ENCODE measurements around the gene RASL10A.
A peak's percentile ranks its signal among the peaks of the same experiment; 100 is the strongest.

Gene RASL10A

GRCh38 chr22:29317827-29318454, 2.4 kb upstream of the RASL10A start:
- no peak for DNase-seq

- DNase-seq: no peak
Measured at GRCh38 chr22:29316141-29316828, 788 bp upstream of the RASL10A start.

DNA sequence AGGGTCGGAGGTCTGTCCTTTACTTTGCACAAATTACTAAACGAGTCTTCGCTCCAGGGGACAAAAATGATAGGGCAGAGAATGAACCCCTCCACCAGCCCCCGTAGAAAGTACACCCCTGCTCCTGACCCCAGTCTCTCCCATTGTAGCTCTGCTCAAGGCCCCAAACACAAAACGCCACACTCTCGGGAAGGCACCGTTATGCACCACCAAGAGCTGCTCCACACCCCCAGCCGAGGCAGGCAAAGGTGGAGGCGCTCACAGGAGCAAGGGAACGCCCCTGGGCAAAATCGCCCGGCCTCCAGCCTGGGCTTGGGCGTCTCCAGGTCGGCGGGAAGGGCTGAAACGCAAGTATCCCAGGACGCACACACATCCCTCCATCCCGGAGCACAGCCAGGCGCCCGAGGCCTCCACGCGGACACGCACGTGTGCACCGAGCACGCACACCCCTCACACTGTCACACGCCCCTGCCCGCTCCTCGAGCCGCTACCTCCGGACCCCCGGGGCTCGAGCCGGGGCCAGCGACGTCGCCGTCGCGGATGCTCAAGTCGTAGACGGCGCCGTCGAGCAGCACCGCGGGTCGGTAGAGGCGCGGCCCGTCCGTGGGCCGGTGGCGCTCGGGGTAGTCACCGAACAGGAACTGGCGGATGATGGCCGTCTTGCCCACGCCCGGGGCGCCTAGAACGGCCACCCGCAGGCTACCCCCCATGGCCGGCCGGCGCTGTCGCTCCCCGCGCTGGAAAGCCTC, 786 bp downstream of the RASL10A start:
- DNase-seq: no peak

GRCh38 chr22:29313576-29314466, 1.7 kb downstream of the RASL10A start:
- no peak for DNase-seq

DNA sequence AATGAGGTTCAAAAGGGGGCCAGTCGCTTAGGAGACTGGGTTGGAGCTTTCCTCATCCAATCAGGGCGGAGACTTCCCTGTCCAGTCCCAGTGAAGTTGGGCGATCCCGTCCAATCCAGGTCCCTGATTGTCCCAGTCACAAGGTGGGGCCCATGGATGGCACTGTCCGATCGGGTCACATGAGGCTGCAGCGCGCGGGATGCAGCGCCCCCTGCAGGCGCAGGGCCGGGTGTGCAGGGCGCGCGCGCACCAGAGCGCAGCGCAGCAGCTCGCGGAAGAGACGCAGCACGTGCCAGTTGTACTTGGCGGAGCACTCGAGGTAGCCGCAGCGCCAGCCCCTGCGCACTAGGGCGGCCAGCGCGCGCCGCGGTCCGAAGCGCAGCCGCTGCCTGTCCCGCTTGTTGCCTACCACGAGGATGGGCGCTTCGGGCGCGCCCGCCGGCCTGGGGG, 2.3 kb downstream of the RASL10A start:
- no peak for DNase-seq

DNA sequence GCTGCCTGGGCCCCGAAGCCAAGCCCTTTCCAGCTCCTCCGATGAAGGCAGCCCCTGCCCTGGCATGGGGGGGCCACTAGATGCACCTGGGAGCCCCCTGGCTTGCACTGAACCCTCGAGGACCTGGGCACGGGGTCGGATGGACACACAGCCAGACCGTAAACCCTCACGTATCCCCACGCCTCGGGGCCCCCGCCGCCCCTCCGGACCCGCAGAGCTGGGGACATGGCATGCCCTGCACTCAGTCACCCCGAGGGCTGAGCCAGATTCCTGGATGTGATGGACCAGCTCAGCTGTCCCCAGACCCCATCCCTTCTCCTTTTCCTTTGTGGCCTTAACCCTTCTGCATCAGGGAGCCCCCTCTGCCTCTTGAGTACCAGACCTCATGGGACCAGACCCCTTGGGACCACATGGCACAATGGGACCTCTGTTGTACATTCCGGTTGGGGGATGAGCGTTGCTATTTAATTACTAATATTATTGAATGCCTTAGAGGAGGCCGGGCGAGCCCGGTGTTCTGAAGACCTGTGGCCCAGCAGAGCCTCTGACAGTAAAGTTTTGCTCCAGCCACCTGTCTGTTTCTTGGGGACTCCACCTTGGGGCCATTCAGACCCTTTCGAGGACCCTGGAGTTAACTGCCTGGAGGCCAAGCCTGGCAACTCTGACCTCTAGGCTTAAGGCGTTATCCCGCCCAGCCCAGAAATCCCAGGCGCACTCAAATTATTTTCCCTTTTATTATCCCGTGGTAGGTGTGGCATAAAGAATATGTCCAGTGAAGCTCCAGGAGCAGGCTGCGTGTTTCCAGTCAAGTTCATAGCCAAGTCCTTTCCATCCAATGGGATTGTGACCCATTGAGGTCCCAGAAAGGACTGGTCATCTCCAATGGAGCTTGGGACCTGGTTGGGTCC, 3.0 kb downstream of the RASL10A start:
- no peak for DNase-seq

DNA sequence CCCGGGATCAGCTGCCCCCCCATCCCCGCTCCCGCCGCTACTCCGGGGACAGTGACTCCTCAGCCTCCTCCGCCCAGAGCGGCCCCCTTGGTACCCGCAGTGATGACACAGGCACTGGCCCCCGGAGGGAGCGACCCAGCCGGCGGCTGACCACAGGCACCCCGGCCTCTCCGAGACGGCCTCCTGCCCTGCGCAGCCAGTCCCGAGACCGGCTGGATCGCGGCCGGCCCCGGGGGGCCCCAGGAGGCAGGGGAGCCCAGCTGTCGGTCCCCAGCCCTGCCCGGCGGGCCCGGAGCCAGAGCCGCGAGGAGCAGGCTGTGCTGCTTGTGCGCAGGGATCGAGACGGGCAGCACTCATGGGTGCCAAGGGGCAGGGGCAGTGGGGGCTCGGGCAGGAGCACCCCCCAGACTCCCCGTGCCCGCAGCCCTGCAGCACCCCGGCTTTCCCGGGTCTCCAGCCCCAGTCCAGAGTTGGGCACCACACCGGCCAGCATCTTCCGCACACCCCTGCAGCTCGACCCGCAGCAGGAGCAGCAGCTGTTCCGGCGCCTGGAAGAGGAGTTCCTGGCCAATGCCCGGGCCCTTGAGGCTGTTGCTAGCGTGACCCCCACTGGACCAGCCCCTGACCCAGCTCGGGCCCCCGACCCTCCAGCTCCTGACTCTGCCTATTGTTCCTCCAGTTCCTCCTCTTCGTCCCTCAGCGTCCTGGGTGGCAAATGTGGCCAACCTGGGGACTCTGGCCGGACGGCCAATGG, 3.9 kb downstream of the RASL10A start:
- no peak for DNase-seq

DNA sequence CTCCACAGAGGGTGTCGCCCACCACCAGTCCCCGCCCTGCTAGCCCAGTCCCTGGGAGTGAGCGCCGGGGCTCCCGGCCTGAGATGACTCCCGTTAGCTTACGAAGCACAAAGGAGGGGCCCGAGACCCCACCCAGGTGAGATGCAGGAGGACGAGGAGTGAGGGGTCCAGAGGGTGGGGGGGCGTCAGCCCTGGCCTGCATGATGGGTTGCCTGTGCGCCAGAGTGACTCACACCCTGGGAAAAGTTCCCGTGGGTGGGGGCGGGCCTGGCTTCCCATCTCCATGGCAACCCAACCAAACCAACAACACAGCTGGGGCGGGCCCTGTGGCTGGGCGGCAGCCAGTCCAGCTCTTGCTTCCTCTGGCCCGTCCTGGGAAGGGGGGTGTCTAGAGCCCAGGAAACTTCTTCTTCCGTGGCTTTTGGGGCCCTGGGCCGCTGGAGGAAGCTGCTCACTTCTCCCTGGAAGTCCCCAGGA, 4.6 kb downstream of the RASL10A start:
- DNase-seq: peak; percentile 5

- no peak for DNase-seq
Measured at GRCh38 chr22:29310065-29310862, 5.2 kb downstream of the RASL10A start.

DNA sequence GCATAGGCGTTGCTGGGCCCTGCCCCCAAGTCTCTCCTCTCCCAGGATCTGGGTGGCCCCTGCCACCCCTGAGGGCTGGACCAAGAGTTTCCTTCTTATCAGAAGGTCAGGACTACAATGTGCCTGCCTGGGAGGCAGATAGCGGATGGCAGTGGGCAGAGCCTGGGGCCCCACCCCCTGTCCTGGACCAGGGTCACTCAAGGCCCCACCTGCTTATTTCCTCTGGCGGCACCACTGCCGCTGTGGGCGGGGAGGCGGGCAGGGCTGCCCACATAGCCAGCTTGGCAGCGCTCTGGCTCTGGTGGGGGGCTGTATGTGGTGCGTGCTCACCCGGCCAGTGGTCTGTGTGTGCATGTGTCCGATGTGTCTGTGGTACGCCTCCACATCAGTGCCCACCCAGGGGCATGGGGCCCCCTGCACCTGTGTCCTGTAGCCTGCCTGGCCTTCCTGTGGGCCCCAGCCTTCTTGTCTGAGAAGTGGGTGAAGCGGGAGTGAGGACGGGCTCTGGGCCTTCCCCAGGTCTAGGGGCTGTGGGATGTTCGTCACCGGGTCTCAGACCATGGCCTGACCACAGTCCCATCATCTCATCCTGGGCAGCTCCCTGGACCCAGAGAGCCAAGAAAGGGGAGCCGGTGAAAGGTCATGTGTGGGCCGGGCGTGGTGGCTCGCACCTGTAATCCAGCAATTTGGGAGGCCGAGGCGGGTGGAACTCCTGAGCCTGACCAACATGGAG, 6.0 kb downstream of the RASL10A start:
- DNase-seq: no peak

GRCh38 chr22:29308791-29309262, 6.7 kb downstream of the RASL10A start:
- no peak for DNase-seq

- DNase-seq: no peak
Measured at GRCh38 chr22:29308148-29308790, 7.2 kb downstream of the RASL10A start.

DNA sequence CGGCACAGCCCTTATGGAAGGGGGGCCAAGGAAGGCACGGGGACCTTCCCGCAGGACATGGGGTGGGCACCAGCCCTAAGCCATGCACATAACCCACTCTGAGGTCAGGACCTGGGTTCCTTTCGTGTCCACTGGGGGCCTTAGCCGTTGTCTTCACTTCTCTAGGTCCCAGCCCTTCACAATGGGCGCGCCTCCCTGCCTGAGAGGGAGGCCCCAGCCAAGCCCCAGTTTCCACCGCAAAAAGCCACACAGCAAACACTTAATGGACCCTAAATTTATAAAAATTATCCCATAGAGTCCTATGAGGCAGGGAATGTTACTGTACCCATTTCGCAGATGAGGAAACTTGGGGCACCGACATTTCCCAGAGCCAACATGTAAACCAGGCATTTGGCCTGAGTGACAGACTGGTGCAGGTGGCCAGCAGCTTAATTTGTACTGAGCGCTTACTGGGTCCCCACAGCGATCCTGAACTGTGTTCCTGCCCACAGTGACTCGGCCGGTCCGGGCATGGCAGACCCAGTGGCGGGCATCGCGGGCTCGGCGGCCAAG, 7.8 kb downstream of the RASL10A start:
- DNase-seq: no peak

- DNase-seq: no peak
Measured at GRCh38 chr22:29306835-29307595, 8.5 kb downstream of the RASL10A start.

DNA sequence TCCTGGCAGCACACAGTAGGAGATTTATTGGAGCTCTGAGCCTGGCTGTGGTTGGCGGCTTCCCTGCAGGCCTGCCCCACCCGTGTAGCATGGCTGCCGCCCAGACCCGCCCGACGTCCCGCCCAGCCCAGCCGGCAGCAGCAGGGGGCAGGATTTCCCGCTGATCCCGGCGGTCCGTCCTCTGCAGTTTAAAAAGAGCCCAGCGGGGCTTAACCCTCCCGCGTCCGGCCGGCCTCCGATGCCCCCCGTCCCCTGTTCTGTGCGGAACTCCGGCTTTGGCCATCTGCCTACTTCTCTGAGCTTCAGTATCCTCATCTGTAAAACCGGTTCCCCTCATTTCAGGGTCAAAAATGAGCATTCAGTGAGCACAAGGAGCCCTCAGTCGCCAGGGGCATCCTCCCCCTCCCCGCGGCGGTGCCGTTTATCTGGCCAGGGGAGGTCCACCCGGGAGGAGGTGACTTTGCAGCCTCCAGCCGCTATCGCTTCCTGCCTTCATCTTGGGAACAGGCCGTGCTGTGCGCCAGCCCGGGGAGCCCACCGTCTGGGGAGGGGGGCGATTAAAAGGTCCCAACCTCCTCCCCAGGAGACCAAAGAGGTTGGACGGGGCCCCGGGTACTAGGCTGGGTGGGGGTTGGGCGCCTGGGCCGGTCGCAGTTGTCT, 9.2 kb downstream of the RASL10A start, which contains the start of gene GAS2L1:
GAS2L1 (plus strand) TSS at position 476 of the 660 bp plus-strand sequence. CDS start 1,456 bp downstream, outside the sequence.
- DNase-seq: no peak

DNA sequence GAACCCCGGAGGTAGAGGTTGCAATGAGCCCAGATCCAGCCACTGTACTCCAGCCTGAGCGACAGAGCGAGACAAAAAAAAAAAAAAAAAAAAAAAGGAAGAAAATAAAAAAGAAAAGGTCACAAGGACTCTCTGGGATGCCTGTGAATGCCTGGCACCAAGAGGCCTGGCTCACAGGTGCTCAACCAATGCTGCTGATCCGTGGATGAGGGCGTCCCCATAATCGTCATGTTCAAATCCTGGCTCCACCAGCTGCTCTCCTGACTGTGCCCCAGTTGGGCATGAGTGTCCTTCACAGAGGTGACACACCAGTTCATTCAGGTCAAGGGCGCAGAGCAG, 9.7 kb downstream of the RASL10A start:
- DNase-seq: no peak
